AG04450 (cell line): ENCODE results near the gene NFXL1. TPM values are rescaled to one million over a fixed set of nuclear protein-coding genes. Genes with fewer than 3 reads are reported as not detected.
"Not testable (repeated sequence)": the region's sequence is repeated elsewhere in the genome, so short reads cannot be mapped to it uniquely, and the experiment has no call there.

Experiments used
- CTCF ChIA-PET: fragments of 300-600, 350-600 bp; formaldehyde crosslinking; extraction: SDS; loops from one replicate; lab custom pipeline; 2022; ENCODE audit warnings: antibody characterized with exemption, inconsistent platforms; lab: Charles Lee
- POLR2A ChIA-PET: fragments of 350-600 bp; formaldehyde crosslinking; extraction: SDS; loops from one replicate; lab custom pipeline; 2021; ENCODE audit warnings: antibody characterized with exemption, inconsistent platforms; lab: Yijun Ruan, JAX
- DNase-seq: peaks from one replicate; pipeline ENCODE4 v3.0.0-alpha.2; 2011; ENCODE audit warnings: low read depth, low spot score
- H3K27ac ChIP-seq: one replicate; pipeline ENCODE4 v1.5.1; 2012; ENCODE audit warnings: low read depth, low read length, control low read depth
- H3K27me3 ChIP-seq: one replicate; pipeline ENCODE4 v1.6.0; 2012; ENCODE audit warnings: low read length; ENCODE audit not compliant: control insufficient read depth, insufficient read depth
- H3K4me3 ChIP-seq: 2 replicates; pipeline ENCODE4 v1.5.1; 2011; ENCODE audit warnings: mild to moderate bottlenecking, low read depth, low read length, control low read depth
- H3K9me3 ChIP-seq: 2 replicates; pipeline ENCODE4 v1.5.1; 2012; ENCODE audit warnings: low read length; ENCODE audit not compliant: control insufficient read depth, insufficient read depth
- polyA plus RNA-seq: library from polyadenylated mRNA; depleted of rRNA; stranded (reverse); fragments of >200 nt; gene quantifications from 2 replicates; pipeline ENCODE4 v1.2.3, GENCODE V29; 2011
- TF ChIP-seq, protein P1 (sequence below): IDR thresholded peaks from 2 replicates; pipeline ENCODE4 v1.5.1; 2011; ENCODE audit warnings: low read depth, low read length, control low read depth, inconsistent platforms

Gene NFXL1
- polyA plus RNA-seq, 1 experiment: 18.5 TPM

DNA sequence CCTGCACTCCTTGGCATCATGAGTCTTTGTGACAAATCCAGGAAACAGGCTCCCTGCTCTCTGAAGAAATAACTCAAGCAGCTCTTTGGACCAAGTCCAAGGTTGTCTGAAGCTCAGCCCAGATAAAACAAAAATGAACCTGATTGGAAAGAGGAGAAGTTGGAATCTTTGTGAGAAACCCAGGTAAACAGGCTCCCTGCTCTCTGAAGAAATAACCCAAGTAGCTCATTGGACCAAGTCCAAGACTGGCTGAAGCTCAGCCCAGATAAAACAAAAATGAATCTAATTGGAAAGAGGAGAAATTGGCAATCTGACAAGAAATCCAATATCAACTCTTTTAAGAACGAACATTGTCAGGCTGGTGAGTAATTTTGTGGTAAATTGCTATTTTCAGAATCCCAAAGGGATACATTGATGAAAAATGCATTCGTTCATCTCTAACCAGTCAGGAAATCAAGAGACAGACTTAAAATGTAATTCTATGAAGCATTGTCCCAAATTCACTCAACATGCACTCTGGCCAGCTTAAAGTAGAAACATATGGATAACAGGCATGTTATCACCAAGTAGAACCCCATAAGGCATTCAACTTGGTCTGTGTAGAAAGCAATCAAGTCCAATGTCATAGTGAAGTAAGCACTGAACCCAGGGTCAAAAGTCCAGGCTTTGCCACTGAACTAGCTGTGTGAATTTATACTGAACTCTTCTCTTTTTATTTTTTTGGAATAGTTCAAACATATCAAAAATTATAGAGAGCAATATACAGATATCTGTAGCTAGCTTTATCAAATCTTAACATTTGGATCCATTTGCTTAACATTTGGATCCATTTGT lies 16.8 kb upstream of the NFXL1 start:
- H3K9me3 ChIP-seq: no peaks in the 10 kb centered on the region
- no peak for DNase-seq
- no peak overlapping the region for H3K27ac ChIP-seq
- no peaks in the 10 kb centered on the region for H3K27me3 ChIP-seq
- H3K4me3 ChIP-seq: no peak overlapping the region
- ChIA-PET CTCF (interaction anchor here (0.6 to 4.0 kb wide), 9 partner anchors 91 to 263 kb away, joined by 3 to 66 read pairs (median 4); no protein-coding TSS in a partner anchor), POLR2A (no interaction called here)
- TF ChIP-seq, protein P1, sequence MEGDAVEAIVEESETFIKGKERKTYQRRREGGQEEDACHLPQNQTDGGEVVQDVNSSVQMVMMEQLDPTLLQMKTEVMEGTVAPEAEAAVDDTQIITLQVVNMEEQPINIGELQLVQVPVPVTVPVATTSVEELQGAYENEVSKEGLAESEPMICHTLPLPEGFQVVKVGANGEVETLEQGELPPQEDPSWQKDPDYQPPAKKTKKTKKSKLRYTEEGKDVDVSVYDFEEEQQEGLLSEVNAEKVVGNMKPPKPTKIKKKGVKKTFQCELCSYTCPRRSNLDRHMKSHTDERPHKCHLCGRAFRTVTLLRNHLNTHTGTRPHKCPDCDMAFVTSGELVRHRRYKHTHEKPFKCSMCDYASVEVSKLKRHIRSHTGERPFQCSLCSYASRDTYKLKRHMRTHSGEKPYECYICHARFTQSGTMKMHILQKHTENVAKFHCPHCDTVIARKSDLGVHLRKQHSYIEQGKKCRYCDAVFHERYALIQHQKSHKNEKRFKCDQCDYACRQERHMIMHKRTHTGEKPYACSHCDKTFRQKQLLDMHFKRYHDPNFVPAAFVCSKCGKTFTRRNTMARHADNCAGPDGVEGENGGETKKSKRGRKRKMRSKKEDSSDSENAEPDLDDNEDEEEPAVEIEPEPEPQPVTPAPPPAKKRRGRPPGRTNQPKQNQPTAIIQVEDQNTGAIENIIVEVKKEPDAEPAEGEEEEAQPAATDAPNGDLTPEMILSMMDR: no peak

DNA sequence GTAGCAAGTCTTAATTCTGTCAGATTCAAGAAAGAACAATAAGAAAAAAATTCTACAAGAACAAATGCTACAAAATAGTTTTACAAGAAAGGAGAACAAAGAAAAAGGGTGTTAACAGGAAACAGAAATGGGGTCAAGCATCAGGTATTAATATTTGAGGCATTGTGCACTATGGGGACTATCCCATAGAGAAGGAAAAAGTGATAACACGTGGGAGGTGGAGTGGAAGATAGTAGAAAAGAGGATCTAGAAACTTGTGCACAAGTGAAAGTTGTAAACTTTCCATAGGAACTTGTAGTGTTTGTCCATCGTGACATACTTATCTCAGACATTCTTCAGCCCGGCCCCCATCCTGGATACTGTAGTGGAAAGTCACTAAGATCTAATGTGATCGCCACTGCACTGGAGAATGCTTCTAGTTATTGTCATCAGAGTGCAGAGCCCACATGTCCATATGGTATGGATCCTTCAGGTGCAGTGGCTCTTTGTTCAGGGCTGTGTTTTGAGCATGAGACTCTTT lies 15.4 kb upstream of the NFXL1 start:
- no peaks in the 10 kb centered on the region for H3K27me3 ChIP-seq
- no peak overlapping the region for H3K27ac ChIP-seq
- TF ChIP-seq, protein P1: no peak
- POLR2A ChIA-PET: no interaction called here
- H3K4me3 ChIP-seq: no peak overlapping the region
- no peaks in the 10 kb centered on the region for H3K9me3 ChIP-seq
- CTCF ChIA-PET: no interaction called here
- DNase-seq: no peak

DNA sequence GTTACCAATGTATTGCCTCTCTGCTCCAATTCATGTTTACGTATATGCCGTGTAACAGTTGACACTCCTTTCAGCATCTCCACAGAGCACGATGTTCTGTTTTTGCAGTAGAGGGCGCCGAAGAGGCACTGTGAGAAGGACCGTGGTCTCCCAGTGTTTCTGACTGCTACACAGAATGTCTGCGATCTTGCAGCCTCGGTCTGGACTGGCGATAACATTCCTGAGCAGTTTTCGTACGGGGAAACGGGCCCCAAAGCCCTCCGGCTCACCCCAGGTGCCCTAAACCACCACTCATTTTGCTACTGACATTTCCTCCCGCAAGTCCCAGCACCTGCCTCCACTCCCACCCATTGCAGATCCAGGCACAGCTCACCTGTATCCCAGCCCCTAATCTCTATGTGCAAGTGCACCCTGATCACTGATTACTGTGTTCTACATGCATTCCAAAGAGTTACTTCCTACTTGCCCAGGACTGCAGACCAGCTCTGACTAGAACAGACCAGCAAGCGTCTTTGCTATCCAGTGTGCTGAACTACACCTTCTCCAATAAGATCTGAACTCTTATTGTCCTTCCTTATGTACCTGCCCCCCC lies 12.4 kb upstream of the NFXL1 start:
- Histone ChIP-seq H3K4me3 (no peak overlapping the region), H3K27ac (no peak overlapping the region), H3K9me3 (no peaks in the 10 kb centered on the region), H3K27me3 (no peaks in the 10 kb centered on the region)
- TF ChIP-seq, protein P1: peak; percentile 75
- DNase-seq: no peak
- ChIA-PET CTCF (no interaction called here), POLR2A (no interaction called here)

DNA sequence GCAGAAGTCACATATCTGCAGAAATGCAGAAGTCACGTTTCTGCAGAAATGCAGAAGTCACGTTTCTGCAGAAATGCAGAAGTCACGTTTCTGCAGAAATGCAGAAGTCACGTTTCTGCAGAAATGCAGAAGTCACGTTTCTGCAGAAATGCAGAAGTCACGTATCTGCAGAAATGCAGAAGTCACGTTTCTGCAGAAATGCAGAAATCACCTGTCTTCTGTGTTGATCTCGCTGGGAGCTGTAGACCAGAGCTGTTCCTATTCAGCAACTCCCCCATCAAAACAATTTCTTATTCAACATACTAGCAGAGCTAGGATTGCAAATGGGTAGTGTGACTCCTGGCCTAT lies 8.9 kb upstream of the NFXL1 start:
- ChIA-PET POLR2A (interaction anchor here (0.6 kb wide), 1 partner anchor 523 kb away, joined by 8 read pairs; no protein-coding TSS in a partner anchor), CTCF (interaction anchor here (0.5 to 2.3 kb wide), 2 partner anchors 11 to 454 kb away, joined by 5 to 8 read pairs; no protein-coding TSS in a partner anchor)
- not testable (repeated sequence) for DNase-seq

DNA sequence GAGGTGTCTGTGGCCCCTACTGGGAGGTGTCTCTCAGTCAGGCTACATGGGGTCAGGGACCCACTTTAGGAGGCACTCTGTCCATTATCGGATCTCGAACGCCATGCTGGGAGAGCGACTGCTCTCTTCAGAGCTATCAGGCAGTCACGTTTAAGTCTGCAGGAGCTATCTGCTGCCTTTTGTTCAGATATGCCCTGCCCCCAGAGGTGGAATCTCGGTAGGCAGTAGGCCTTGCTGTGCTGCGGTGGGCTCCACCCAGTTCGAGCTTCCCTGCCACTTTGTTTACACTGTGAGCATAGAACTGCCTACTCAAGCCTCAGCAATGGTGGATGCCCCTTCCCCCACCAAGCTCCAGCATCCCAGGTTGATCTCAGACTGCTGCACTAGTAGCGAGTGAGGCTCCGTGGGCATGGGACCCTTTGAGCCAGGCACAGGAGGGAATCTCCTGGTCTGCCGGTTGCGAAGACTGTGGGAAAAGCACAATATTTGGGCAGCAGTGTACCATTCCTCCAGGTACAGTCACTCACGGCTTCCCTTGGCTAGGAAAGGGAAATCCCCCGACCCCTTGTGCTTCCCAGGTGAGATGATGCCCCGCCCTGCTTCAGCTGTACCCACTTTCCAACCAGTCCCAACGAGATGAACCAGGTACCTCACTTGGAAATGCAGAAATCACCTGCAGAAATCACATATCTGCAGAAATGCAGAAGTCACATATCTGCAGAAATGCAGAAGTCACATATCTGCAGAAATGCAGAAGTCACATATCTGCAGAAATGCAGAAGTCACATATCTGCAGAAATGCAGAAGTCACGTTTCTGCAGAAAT lies 8.3 kb upstream of the NFXL1 start:
- DNase-seq, POLR2A ChIA-PET, H3K27ac ChIP-seq, H3K9me3 ChIP-seq, H3K27me3 ChIP-seq, H3K4me3 ChIP-seq: not testable (repeated sequence)
- CTCF ChIA-PET: interaction anchor here (0.5 to 2.3 kb wide), 2 partner anchors 11 to 454 kb away, joined by 5 to 8 read pairs; no protein-coding TSS in a partner anchor

More for the DNA sequence above, 8.9 kb upstream of the NFXL1 start:
- not testable (repeated sequence) for H3K27ac ChIP-seq, H3K9me3 ChIP-seq, H3K4me3 ChIP-seq, H3K27me3 ChIP-seq

DNA sequence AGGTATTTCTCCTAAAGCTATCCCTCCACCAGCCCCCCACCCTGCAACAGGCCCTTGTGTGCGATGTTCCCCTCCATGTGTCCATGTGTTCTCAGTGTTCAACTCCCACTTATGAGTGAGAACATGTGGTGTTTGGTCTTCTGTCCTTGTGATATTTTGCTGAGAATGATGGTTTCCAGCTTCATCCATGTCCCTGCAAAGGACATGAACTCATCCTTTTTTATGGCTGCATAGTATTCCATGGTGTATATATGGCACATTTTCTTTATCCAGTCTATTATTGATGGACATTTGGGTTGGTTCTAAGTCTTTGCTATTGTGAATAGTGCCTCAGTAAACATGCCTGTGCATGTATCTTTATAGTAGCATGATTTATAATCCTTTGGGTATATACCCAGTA lies 2.8 kb upstream of the NFXL1 start:
- H3K27ac ChIP-seq, H3K27me3 ChIP-seq, H3K9me3 ChIP-seq, DNase-seq, POLR2A ChIA-PET, H3K4me3 ChIP-seq: not testable (repeated sequence)
- CTCF ChIA-PET: interaction anchor here (0.6 to 0.7 kb wide), 2 partner anchors 81 to 246 kb away, joined by 3 to 4 read pairs; no protein-coding TSS in a partner anchor
